NCI-H1694 treated with DMSO at 0.1 percent for 48 hours (cell line): ENCODE results near the gene TAGAP.
"Not testable (repeated sequence)": the region's sequence is repeated elsewhere in the genome, so short reads cannot be mapped to it uniquely, and the experiment has no call there.

Source experiments
- DNase-seq: peaks from one replicate; lab custom pipeline; 2025; lab: John Stamatoyannopoulos, UW

TAGAP gene

DNA sequence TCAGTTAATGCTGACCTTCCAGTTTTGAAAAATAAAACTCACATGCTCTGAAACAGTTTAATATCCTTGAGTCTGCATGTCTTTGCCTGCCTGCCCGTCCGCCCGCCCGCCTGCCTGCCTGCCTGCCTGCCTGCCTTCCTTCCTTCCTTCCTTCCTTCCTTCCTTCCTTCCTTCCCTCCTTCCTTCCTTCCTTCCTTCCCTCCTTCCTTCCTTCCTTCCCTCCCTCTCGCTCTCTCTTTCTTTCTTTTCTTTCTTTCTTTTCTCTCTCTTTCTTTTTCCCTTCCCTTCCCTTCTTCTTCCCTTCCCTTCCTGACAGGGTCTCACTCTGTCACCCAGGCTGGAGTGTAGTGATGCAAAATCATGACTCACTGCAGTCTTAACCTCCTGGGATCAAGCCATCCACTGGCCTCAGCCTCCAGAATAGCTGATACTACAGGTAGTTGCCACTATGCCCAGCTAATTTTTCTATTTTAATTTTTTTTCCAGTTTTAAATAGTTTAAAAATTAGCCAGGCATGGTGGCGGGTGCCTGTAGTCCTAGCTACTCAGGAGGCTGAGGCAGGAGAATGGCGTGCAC is 34.7 kb downstream of the TAGAP start:
- not testable (repeated sequence) for DNase-seq

GRCh38 chr6:159008656-159009288 is 36.0 kb downstream of the TAGAP start:
- DNase-seq = peak; percentile 17

GRCh38 chr6:159007510-159007909 is 37.3 kb downstream of the TAGAP start:
- no peak for DNase-seq

GRCh38 chr6:159005436-159005835 is 39.4 kb downstream of the TAGAP start:
- no peak for DNase-seq

DNA sequence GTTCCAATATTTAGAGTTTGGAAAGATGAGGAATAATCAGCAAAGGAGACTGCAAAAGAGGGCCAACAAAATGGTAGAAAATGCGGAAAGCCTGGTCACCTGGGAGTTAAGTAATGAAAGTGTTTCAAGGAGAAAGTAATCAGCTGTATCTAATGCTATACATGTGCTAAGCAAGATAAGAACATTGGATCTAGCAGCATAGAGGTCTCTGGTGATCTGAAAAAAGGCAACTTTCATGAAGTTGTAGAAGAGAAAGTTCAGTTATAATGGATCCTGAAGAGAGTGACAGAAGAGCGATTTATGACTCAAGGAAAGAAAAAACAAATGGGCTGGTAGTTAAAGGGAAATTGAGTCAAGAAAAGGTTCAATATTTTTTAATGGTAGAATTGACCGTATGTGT is 40.2 kb downstream of the TAGAP start:
- no peak for DNase-seq

DNA sequence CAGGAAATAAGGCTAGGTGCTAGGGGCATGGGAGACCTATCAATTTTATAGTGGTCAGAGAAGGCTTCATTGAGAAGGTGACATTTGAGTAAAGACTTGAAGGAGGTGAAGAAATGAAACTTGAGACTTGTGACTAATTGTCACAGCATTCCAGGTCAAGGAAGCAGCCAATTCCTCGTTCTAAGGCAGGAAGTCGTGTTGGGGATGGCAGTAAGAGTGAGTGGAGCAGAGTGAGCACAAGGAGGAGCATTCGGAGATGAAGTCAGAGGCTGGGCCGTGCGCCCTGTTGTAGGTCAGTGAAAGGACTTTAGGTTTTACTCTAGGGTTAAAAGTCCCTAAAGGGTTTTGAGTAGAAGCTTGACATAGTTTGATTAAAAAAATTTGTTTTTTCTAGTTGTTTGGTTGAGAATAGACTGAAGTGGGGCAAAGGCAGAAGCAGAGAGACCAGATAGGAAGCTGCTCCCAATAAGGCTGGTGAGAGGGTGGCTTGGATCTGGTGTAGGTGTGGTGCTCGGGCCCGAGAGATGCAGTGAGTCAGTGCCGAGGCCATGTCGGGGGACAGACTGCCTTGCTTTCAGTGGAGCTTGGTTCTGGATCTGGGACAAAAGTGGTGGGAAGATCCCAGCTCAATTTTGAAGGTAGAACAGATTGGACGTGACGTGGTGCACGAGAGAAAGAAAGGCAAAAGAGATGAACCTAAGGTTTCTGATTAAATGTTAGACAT is 42.2 kb downstream of the TAGAP start:
- DNase-seq = no peak

DNA sequence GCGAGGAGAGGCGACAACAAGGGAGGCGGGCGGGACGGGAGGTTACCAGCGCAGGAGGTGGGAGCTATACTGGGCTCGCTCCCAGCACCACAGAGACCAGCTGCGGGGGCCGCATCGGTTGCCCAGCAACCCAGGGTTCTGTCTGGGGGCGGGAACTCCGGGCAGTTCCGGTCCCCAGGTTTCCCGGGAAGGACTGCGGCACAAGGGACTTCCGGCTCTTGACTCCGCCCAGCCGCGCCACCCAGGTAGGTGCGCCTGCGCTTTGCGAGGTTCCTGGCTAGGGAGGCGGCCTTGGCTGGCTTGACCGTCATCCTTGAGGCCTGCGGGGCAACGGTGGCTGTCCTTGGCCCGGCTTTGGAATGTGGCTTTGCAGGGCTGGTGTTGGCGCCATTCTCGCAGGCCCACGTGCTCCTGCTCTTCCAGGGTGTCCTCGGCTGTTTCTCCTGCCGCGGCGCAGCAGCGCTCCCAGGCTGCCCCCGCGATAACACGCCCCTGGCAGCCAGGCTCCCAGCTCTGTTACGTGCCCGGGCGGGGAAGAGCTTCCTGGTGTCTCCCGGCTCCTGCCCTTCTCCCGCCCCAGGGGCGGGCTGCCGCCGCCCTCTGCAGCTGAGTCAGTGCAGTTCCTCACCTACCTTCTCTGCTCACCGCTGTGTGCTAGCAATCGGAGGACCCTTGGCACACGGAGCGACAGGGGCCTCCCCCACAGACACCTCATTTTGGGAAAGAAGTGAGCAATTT is 45.0 kb downstream of the TAGAP start, which contains the start of gene RSPH3:
Gene RSPH3, minus strand, starts transcription at position 537 of the 738 bp plus-strand sequence. CDS start 652 bp downstream, outside the sequence.
- DNase-seq = peak; percentile 86

GRCh38 chr6:158999154-158999665 is 45.6 kb downstream of the TAGAP start:
- no peak for DNase-seq

GRCh38 chr6:158996856-158997255 is 47.9 kb downstream of the TAGAP start:
- DNase-seq = no peak

- no peak for DNase-seq
Measured at GRCh38 chr6:158993639-158994038, 51.2 kb downstream of the TAGAP start.

DNA sequence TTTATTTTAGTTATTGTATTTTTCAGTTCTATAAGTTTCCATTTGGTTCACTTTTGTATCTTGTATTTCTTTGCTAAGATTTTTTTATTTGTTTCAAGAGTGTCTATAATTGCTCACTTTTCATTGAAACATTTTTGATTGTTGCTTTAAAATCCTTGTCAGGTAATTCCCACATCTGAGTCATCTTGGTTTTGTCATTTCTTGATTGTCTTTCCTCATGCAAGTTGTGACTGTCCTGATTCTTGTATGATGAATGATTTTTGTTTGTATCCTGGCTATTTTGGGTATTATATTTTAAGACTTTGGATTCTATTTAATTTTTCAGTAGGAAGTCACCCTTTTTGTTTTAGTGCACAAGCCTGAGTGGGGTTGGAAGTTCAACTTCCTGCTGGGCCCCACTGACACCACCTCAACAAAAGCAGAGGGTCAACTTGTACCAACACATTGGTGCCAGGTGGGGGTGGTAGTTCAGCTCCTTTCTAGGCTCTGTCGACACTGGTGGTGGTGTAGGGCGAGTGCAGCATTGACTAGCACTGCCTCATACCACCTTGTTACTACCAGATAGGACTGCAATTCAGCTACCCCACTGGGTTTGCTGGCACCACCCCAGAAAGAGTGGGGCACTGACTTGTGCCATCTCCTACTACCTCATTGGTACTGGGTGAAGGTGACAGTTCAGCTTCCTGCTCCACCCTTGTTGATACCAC is 53.6 kb downstream of the TAGAP start:
- DNase-seq = no peak

- not testable (repeated sequence) for DNase-seq
Measured at GRCh38 chr6:158989711-158990110, 55.1 kb downstream of the TAGAP start.

DNA sequence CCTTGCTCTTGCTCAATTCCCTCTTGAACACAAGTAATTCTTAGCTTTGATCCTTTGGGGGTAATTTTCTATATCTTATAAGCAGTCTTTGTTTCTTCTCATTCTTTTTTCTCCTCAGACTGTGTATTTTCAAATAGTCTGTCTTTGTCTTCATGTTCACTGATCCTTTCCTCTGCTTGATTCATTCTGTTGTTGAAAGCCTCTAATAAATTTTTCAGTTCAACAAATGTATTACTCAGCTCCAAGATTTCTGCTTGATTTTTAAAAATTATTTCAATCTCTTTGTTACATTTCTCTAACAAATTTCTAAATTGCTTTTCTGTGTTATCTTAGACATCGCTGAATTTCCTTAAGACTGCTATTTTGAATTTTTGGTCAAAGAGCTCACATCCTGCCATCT is 56.3 kb downstream of the TAGAP start:
- DNase-seq = no peak

DNA sequence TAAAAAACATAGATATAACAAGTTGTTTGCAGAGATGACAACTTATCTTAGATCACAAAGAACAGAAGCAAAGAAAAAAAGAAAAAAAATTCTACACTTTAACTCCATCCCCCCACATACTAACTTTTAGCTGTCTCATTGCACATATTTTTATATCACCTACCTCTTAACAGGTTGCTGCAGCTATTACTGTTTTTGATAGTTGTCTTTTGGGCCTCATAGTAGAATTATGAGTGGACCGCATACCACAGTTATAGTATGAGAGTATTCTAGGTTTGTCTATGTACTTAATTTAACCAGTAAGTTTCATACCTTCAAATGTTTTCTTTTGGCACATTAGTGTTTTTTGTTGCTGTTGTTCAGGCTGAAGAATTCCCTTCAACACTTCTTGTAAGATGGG is 57.1 kb downstream of the TAGAP start:
- DNase-seq = no peak
